VCaP (cell line): Measurements from ENCODE around the gene S100A2.

Experiments
- H3K27ac ChIP-seq: fragments of 450-650 bp; 2 replicates; pipeline ENCODE4 v1.5.1; 2017
- TF ChIP-seq, protein P1 (sequence below): fragments of 450-650 bp; conservative IDR thresholded peaks from 2 replicates; pipeline ENCODE4 v1.5.1; 2017; ENCODE audit warnings: mild to moderate bottlenecking, moderate library complexity

S100A2 gene

DNA sequence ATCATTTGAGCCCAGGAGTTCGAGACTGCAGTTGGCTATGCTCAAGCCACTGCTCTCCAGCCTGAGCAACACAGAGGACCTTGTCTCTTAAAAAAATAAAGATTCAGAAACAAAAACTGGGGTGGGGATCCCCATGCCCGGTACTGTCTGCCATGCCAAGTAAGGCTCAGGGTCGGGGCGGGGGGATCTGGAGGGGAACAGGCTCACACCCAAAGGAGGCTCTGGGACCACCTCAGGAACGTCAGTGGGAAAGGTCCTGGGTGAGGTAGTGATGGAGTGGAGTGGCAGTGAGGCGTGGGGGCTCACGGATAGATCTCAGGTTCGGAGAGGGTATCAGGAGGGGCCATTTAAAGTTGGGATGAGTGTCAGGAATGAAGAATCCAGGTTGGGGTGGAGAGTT is 19.3 kb downstream of the S100A2 start:
- TF ChIP-seq, protein P1, sequence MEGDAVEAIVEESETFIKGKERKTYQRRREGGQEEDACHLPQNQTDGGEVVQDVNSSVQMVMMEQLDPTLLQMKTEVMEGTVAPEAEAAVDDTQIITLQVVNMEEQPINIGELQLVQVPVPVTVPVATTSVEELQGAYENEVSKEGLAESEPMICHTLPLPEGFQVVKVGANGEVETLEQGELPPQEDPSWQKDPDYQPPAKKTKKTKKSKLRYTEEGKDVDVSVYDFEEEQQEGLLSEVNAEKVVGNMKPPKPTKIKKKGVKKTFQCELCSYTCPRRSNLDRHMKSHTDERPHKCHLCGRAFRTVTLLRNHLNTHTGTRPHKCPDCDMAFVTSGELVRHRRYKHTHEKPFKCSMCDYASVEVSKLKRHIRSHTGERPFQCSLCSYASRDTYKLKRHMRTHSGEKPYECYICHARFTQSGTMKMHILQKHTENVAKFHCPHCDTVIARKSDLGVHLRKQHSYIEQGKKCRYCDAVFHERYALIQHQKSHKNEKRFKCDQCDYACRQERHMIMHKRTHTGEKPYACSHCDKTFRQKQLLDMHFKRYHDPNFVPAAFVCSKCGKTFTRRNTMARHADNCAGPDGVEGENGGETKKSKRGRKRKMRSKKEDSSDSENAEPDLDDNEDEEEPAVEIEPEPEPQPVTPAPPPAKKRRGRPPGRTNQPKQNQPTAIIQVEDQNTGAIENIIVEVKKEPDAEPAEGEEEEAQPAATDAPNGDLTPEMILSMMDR, result no peak
- no peak overlapping the region for H3K27ac ChIP-seq

DNA sequence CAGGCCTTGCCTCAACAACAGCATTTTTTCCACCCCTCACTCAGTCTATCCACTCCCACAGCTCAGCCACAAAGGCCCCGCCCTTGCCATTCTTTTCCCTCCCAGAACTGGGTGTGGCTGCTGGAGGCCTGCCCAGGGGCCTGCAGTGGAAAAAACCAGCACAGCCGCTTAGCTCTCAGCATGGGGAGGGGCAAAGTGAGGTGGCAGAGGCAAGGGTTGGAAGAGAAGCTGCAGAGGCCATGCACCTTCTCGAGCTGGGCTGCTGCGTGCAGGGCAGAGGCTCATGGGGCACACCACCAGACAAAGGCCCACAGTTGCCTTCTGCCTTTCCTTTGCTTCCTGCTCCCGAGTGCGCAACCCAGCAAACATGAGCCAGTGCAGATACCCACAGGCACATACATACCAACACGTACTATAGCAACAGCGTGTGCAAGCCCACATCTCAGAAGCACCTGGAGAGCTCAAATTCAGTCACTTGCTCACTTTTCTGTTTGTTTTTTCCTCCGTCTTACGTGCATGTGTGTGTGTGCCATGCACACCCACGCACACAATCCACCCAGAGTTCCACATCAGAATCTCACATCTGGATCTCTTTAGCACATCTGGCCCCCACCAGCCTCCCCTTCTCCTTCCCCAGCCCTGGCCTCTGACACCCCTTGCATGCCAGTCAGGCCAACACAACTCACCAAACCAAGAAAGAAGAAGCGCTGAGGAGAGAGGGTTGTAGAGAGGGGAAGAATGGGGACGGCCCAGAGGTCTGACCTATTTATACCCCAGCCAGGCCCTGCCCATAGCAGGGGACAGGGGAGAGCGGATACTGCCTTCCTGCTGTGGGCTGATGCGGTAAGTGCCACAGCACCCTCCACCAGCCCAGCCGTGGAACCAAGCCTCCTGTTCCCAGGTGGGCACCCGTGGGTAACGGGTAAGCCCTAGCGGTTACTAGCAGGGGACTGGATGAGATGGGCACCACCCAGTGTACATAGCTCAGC is 20.3 kb downstream of the S100A2 start, which contains the start of gene S100A4:
TSS of gene S100A4 (minus strand) at position 740 of the 989 bp plus-strand sequence. CDS start 1,012 bp downstream, outside the sequence.
- TF ChIP-seq, protein P1, result no peak
- peak within 1 kb of the TSS; percentile 71 for H3K27ac ChIP-seq

DNA sequence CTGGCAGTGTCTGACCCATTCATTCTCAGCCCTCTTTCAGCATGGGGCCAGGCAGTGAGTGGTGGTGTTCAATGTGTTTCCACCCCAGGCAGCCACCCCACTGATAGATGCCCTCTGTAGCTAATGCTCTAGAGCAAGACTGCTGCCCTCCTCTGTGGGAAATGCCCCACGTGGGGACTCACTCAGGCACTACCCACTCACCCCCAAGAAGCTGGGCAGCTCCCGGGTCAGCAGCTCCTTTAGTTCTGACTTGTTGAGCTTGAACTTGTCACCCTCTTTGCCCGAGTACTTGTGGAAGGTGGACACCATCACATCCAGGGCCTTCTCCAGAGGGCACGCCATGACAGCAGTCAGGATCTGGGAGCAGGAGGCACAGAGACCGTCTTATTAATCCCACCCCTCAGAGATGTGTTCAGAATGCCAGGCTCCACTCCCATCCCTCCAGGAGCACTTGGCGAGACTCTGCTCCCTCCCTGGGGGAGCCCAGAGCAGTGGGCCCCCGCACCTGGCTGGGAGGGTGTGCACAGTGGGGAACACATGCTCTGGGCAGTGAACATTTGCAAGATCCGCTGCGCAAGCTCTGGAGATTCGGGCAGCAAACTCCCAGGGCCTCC is 21.1 kb downstream of the S100A2 start:
- TF ChIP-seq, protein P1, result no peak
- peak overlapping the region; percentile 71 for H3K27ac ChIP-seq

DNA sequence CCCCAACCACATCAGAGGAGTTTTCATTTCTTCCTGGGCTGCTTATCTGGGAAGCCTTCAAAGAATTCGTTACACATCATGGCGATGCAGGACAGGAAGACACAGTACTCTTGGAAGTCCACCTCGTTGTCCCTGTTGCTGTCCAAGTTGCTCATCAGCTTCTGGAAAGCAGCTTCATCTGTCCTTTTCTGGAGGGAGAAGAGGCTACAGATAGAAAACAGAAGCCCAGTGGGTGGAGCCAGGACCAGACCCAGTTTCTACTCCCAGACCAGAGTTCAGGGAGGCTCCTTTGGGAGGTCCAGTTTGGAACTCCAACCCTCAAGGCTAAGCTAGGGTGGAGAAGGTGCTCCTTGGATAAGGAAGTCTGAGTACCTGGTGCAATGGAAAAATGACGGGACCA is 21.9 kb downstream of the S100A2 start:
- TF ChIP-seq, protein P1, result no peak
- no peak overlapping the region for H3K27ac ChIP-seq

DNA sequence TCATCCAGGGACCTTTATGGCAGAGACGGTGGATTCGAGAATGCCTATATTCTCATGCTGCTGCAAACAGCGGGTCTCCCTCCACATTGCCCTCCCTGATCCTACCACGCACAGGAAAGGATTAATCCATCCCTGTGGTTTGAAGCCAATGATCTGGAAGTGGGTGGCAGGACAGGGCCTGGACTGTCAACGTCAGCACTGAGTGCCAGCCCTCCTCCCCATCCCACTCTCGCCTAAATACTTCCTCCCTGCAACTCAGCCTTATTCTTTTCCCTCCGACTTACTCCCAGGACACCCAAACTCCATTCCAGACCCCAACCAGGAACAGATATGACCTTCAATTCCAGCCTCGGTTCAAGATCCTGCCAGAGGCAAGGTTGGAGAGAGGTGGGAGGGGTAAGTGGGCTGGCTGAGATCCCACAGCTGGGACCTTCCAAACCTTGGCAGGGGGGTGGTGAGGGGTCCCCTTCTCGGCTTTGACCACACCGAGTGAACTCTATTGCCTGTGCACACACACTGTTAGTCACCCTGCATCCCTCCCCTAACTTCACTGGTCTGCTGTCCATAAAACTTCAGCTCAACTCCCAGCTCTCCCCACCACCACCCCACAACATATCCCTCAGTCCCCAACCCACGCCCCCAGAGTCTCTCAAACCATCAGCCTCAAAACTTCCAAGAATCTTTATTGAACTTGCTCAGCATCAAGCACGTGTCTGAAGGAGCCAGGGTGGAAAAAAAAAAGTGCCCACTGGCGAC is 22.5 kb downstream of the S100A2 start:
- H3K27ac ChIP-seq, result no peak overlapping the region
- TF ChIP-seq, protein P1, result no peak

DNA sequence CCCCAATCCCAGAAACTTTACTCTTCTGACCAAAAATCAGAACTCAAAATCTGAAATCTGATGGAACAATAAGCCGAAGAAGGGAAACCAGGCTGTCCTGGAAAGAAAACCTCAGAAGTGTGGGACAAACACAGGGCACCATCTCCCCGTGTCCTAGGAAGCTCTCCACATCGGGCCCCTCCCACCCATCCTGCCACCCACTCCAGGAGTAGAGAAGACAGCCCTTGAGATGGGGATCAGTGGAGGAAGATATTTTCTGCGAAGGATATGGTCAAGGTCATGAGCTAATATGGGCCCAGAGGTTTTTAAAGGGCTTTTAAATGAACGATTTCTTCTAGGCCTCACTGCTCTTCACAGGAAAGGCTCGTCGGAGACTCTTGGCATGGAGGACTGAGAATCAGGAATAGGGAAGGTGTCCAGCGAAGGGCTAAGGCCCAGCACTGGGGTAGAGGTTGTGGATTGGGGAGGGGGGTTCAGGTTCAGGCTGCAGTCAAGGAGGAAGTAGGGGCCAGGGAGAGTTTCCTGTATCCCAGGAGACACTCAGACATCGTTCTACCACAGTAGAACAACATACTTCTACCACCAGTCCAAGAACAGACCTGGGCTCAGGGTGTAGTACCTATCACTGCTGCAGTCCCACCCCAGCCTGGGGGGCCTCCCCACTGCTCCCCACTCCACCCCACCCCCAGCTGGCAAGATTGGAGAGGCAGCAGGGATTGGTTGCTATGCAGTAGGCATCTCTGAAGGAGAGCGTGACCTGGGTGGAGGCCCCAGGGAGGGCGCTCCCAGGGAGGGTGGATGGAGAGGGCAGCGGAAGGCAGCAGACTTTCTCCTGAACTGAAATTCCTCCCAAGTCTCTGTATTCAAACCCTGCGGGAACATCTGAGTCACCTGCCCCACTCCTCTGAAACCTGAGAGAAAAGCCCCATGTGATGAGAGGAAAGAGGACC is 23.7 kb downstream of the S100A2 start:
- TF ChIP-seq, protein P1, result no peak

More for the DNA sequence above, 23.7 kb downstream of the S100A2 start:
- H3K27ac ChIP-seq, result no peak overlapping the region
